CD14-positive monocyte (primary cell): ENCODE data around the gene MCC. TPM values are rescaled to one million over a fixed set of nuclear protein-coding genes. Genes with fewer than 3 reads are reported as not detected.

ENCODE experiments used
- DNase-seq, 3 donors: peaks; one replicate each; pipeline ENCODE4 v3.0.0-alpha.2; 2011 to 2022
- H2AFZ ChIP-seq: 2 replicates; pipeline ENCODE4 v1.6.0; 2012; ENCODE audit warnings: mild to moderate bottlenecking, low read depth, low read length, inconsistent platforms; ENCODE audit not compliant: insufficient read depth, poor library complexity, severe bottlenecking
- H3K27ac ChIP-seq, 2 donors: 1 replicate in 1 of 2; 2 replicates in 1 of 2; pipeline ENCODE4 v1.5.1; 2012 to 2013; ENCODE audit warnings: low read length in 2 of 2, control low read depth in 1 of 2, inconsistent platforms in 1 of 2, low read depth in 1 of 2, mild to moderate bottlenecking in 1 of 2
- H3K27me3 ChIP-seq, 2 donors: one replicate each; pipeline versions ENCODE4 v1.6.0 to v1.6.1; 2011 to 2013; ENCODE audit warnings: low read length in 2 of 2; ENCODE audit not compliant: control insufficient read depth in 2 of 2, insufficient read depth in 2 of 2
- H3K36me3 ChIP-seq, 2 donors: replicated peaks in 1 of 2; 1 replicate in 1 of 2; 2 replicates in 1 of 2; pipeline versions ENCODE4 v1.5.1 to v1.6.1; 2012 to 2013; ENCODE audit warnings: low read length in 2 of 2, control low read depth in 1 of 2, inconsistent platforms in 1 of 2, mild to moderate bottlenecking in 1 of 2; ENCODE audit not compliant: insufficient read depth in 2 of 2, control insufficient read depth in 1 of 2
- H3K4me1 ChIP-seq, 2 donors: 1 replicate in 1 of 2; 2 replicates in 1 of 2; pipeline versions ENCODE4 v1.5.1 to v1.6.1; 2012 to 2013; ENCODE audit warnings: low read length in 2 of 2, control low read depth in 1 of 2, inconsistent platforms in 1 of 2, mild to moderate bottlenecking in 1 of 2, moderate library complexity in 1 of 2; ENCODE audit not compliant: insufficient read depth in 2 of 2, control insufficient read depth in 1 of 2
- H3K4me2 ChIP-seq: replicated peaks from 2 replicates; pipeline ENCODE3; 2012; ENCODE audit warnings: low read length, moderate library complexity, mild to moderate bottlenecking; ENCODE audit not compliant: poor library complexity, severe bottlenecking; ENCODE audit errors: extremely low read depth
- H3K4me3 ChIP-seq, 3 experiments: fragments of 200-600 bp in 1 of 3; sonication (generic) in 1 of 3; replicated peaks in 1 of 3; 1 replicate in 2 of 3; 2 replicates in 1 of 3; pipeline ENCODE4 v1.5.1; 2011 to 2013; ENCODE audit warnings: low read length in 3 of 3, mild to moderate bottlenecking in 3 of 3, control low read depth in 2 of 3, low read depth in 2 of 3, inconsistent platforms in 1 of 3, moderate library complexity in 1 of 3
- H3K79me2 ChIP-seq: 2 replicates; pipeline ENCODE4 v1.6.0; 2012; ENCODE audit warnings: mild to moderate bottlenecking, control low read depth, inconsistent platforms, low read length, moderate library complexity; ENCODE audit not compliant: insufficient read depth
- H3K9ac ChIP-seq: 2 replicates; pipeline ENCODE4 v1.6.0; 2017; ENCODE audit warnings: low read length, mild to moderate bottlenecking; ENCODE audit not compliant: insufficient read depth, poor library complexity, severe bottlenecking
- H3K9me3 ChIP-seq, 2 donors: replicated peaks in 1 of 2; 1 replicate in 1 of 2; 2 replicates in 1 of 2; pipeline versions ENCODE4 v1.5.1 to v1.6.1; 2012 to 2013; ENCODE audit warnings: low read length in 2 of 2, control low read depth in 1 of 2; ENCODE audit not compliant: control insufficient read depth in 1 of 2, insufficient read depth in 1 of 2
- H4K20me1 ChIP-seq: 2 replicates; pipeline ENCODE4 v1.6.0; 2012; ENCODE audit warnings: mild to moderate bottlenecking, low read length, control low read depth, moderate library complexity; ENCODE audit not compliant: insufficient read depth
- H3K27ac Mint-ChIP-seq, 7 donors: one replicate each; pipeline ENCODE4 v1.8.0; 2020; ENCODE audit warnings: mild to moderate bottlenecking in 7 of 7, mixed read lengths in 7 of 7, moderate library complexity in 6 of 7, inconsistent platforms in 2 of 7
- H3K27me3 Mint-ChIP-seq, 3 donors: one replicate each; pipeline ENCODE4 v1.8.0; 2021 to 2022; ENCODE audit warnings: low read depth in 3 of 3, mild to moderate bottlenecking in 3 of 3, mixed read lengths in 3 of 3, moderate library complexity in 3 of 3, inconsistent platforms in 1 of 3
- H3K36me3 Mint-ChIP-seq, 2 donors: one replicate each; pipeline ENCODE4 v1.8.0; 2020; ENCODE audit warnings: mixed read lengths in 2 of 2, inconsistent platforms in 1 of 2, mild to moderate bottlenecking in 1 of 2
- H3K4me1 Mint-ChIP-seq: one replicate; pipeline ENCODE4 v1.8.0; 2020; ENCODE audit warnings: mild to moderate bottlenecking, mixed read lengths
- H3K4me3 Mint-ChIP-seq, 2 donors: one replicate each; pipeline ENCODE4 v1.8.0; 2020; ENCODE audit warnings: mild to moderate bottlenecking in 2 of 2, mixed read lengths in 2 of 2, moderate library complexity in 1 of 2
- H3K9me3 Mint-ChIP-seq, 7 donors: one replicate each; pipeline ENCODE4 v1.8.0; 2020 to 2022; ENCODE audit warnings: mixed read lengths in 7 of 7, mild to moderate bottlenecking in 6 of 7, moderate library complexity in 6 of 7, inconsistent platforms in 2 of 7
- CTCF ChIP-seq: fragments of 200-600 bp; IDR thresholded peaks from one replicate; pipeline ENCODE4 v1.8.0; 2022; ENCODE audit warnings: antibody characterized with exemption, mild to moderate bottlenecking
- WGBS: methylation state at CpG from one replicate; pipeline ENCODE4 v1.1.5; 2013; ENCODE audit warnings: missing lambda C conversion rate; ENCODE audit not compliant: insufficient coverage; 5-methylcytosine and 5-hydroxymethylcytosine counted together
- intact Hi-C, 2 donors: fragments of 100-400 bp; cut with micrococcal nuclease; formaldehyde crosslinking; loops; one replicate each; pipeline versions ENCODE4 v1.15.0 to v1.15.1; 2023
- polyA plus RNA-seq, 3 donors: library from polyadenylated mRNA; depleted of rRNA in 1 of 3; unstranded in 2 of 3; stranded (reverse) in 1 of 3; fragments of 300-500 nt in 2 of 3; fragments of >200 nt in 1 of 3; fragmentation: Illumina TruSeq in 2 of 3; gene quantifications; 1 replicate in 2 of 3; 2 replicates in 1 of 3; pipeline ENCODE4 v1.2.3, GENCODE V29; 2012 to 2021

The MCC gene
- polyA plus RNA-seq, 3 donors: 0.09 TPM; not detected in 2

- Mint-ChIP-seq H3K4me3 (no peak overlapping the region), H3K4me1 (no peaks in the 10 kb centered on the region), H3K27ac (no peak overlapping the region), H3K36me3 (no peaks in the 10 kb centered on the region), H3K9me3 (no peaks in the 10 kb centered on the region), H3K27me3 (peaks cover 10 to 17% (median 11%) of the 10 kb centered on the region in 3 donors)
- WGBS: 87% methylated on average over 6 of the region's 11 CpGs
- H3K27me3 ChIP-seq: no peaks in the 10 kb centered on the region
- H3K4me3 ChIP-seq: no peak overlapping the region
- DNase-seq: no peak
- H3K27ac ChIP-seq: no peak overlapping the region
- H2AFZ ChIP-seq: no peak overlapping the region
- no peaks in the 10 kb centered on the region for H4K20me1 ChIP-seq
- H3K9me3 ChIP-seq: no peaks in the 10 kb centered on the region
- no peak for TF ChIP-seq CTCF
- H3K79me2 ChIP-seq: no peaks in the 10 kb centered on the region
- H3K4me2 ChIP-seq: no peak overlapping the region
- intact Hi-C loops: no loop called here
- H3K4me1 ChIP-seq: no peaks in the 10 kb centered on the region
- no peak overlapping the region for H3K9ac ChIP-seq
- no peaks in the 10 kb centered on the region for H3K36me3 ChIP-seq
These were observed 397.7 kb downstream of the MCC start for GRCh38 chr5:113090336-113091106.

GRCh38 chr5:113089653-113090335, 398.5 kb downstream of the MCC start:
- no peaks in the 10 kb centered on the region for H3K27me3 ChIP-seq
- no peaks in the 10 kb centered on the region for H4K20me1 ChIP-seq
- H3K27ac ChIP-seq: no peak overlapping the region
- H3K4me1 Mint-ChIP-seq: no peaks in the 10 kb centered on the region
- H3K27ac Mint-ChIP-seq: no peak overlapping the region
- H3K36me3 Mint-ChIP-seq: no peaks in the 10 kb centered on the region
- H3K4me3 ChIP-seq: no peak overlapping the region
- H3K4me2 ChIP-seq: no peak overlapping the region
- no peak overlapping the region for H3K4me3 Mint-ChIP-seq
- no peak for DNase-seq
- no peaks in the 10 kb centered on the region for H3K9me3 ChIP-seq
- H3K4me1 ChIP-seq: no peaks in the 10 kb centered on the region
- H2AFZ ChIP-seq: no peak overlapping the region
- H3K9ac ChIP-seq: no peak overlapping the region
- H3K27me3 Mint-ChIP-seq: peaks cover 10 to 17% (median 11%) of the 10 kb centered on the region in 3 donors
- no peak for TF ChIP-seq CTCF
- H3K9me3 Mint-ChIP-seq: no peaks in the 10 kb centered on the region
- no peaks in the 10 kb centered on the region for H3K36me3 ChIP-seq
- no peaks in the 10 kb centered on the region for H3K79me2 ChIP-seq
- WGBS: 89% methylated on average over 6 of the region's 6 CpGs
- intact Hi-C loops: no loop called here
